ENCODE measurements around the gene PLK4. TPM values are rescaled to one million over a fixed set of nuclear protein-coding genes. Genes with fewer than 3 reads are reported as not detected.

Gene PLK4
- total RNA-seq, 1 experiment from 2014 or later = 40.2 TPM

DNA sequence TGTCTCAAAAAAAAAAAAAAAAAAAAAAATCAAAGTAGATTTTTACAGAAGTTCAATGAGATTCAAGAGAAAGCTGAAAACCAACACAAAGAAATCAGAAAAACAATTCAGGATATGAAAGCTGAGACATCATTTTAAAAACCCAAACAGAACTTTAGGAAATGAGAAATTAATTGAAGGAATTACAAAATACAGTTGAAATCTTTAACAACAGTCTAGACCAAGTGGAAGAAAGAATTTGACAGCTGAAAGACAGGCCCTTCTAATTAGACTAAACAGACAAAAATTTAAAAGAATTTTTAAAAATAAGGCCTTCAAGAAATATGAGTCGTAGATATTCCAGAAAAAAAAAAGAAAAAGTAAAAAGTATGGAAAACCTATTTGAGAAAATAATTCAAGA is 33.9 kb upstream of the PLK4 start:
- H3K4me1 Mint-ChIP-seq = peaks cover 46 to 49% of the 10 kb centered on the region in 2 experiments
- Histone ChIP-seq H3K4me2 (ENCODE audit: insufficient read depth, insufficient read length, low read length) (no peak overlapping the region), H4K20me1 (ENCODE audit: control insufficient read depth, insufficient read depth, insufficient read length) (no peaks in the 10 kb centered on the region), H3K18ac (ENCODE audit: insufficient read length, low read depth, low read length) (no peak overlapping the region), H3K27ac (ENCODE audit: insufficient read length, low read depth, low read length) (no peak overlapping the region), H2BK15ac (ENCODE audit: low read depth, low read length) (no peak overlapping the region), H2AFZ (ENCODE audit: low read length) (no peak overlapping the region), H3K9me3 (ENCODE audit: control insufficient read depth, low read depth, low read length) (no peaks in the 10 kb centered on the region), H2AK5ac (ENCODE audit: insufficient read length, low read length) (no peak overlapping the region), H3K23me2 (ENCODE audit: insufficient read length, low read depth, low read length, poor library complexity, severe bottlenecking) (no peaks in the 10 kb centered on the region), H3K4ac (ENCODE audit: low read depth, low read length) (no peak overlapping the region), H3K23ac (ENCODE audit: insufficient read length, low read depth, low read length) (no peak overlapping the region), H3K79me2 (ENCODE audit: insufficient read depth, low read length) (no peaks in the 10 kb centered on the region), H2BK5ac (ENCODE audit: insufficient read length, low read length) (no peak overlapping the region), H3K14ac (ENCODE audit: insufficient read depth, low read length) (no peak overlapping the region), H3K56ac (ENCODE audit: insufficient read length, low read depth, low read length) (no peak overlapping the region), H2BK120ac (ENCODE audit: low read depth, low read length, poor library complexity, severe bottlenecking) (no peak overlapping the region), H4K91ac (ENCODE audit: insufficient read length, low read depth, low read length) (no peak overlapping the region), H3K27me3 (ENCODE audit: insufficient read depth, low read length) (no peaks in the 10 kb centered on the region), H2BK12ac (ENCODE audit: insufficient read length, low read depth, low read length) (no peak overlapping the region), H2BK20ac (ENCODE audit: low read depth, low read length, poor library complexity, severe bottlenecking) (no peak overlapping the region), H3K9ac (ENCODE audit: extremely low read depth, insufficient read length, low read length) (no peak overlapping the region), H4K5ac (ENCODE audit: insufficient read length, low read depth, low read length) (no peak overlapping the region), H3T11ph (ENCODE audit: low read length) (no peak overlapping the region), H3K79me1 (ENCODE audit: insufficient read depth, low read depth, low read length, poor library complexity, severe bottlenecking) (peaks cover 4% of the 10 kb centered on the region), H3K4me1 (ENCODE audit: insufficient read depth, low read length) (no peaks in the 10 kb centered on the region; the same call in 1 of the 2 replicates), H4K8ac (replicated peaks; ENCODE audit: insufficient read length, low read depth, low read length) (no peak overlapping the region)
- no CpG with 5 or more reads among the region's 1 CpG for WGBS (ENCODE audit: extremely low coverage, insufficient read length, low lambda C conversion rate)
- no peak for TF ChIP-seq CTCF (conservative IDR thresholded peaks at IDR 0.05)
- H3K4me3 Mint-ChIP-seq = no peak overlapping the region
- DNase-seq = no peak
- peaks cover 19 to 55% (median 23%) of the 10 kb centered on the region in 3 experiments for H3K36me3 Mint-ChIP-seq (ENCODE audit: insufficient read depth in 1 of 3, low read depth in 3 of 3)
- peak overlapping the region in 1 of 3 experiments; percentile 57; a peak in 2 of 7 replicates for H3K27ac Mint-ChIP-seq
- no peaks in the 10 kb centered on the region for H3K27me3 Mint-ChIP-seq (ENCODE audit: low read depth)
- peaks cover 30 to 31% of the 10 kb centered on the region in 2 experiments for H3K9me3 Mint-ChIP-seq

All from H9 (cell line).